HG03575 (cell line): Measurements from ENCODE around the gene VHLL.

Experiments used
- ATAC-seq: cut with Tn5 transposase; IDR thresholded peaks from one replicate; pipeline ENCODE4 v1.9.1; 2021; ENCODE audit not compliant: unreplicated experiment, insufficient number of reproducible peaks, low FRiP score; ENCODE audit errors: extremely low read depth

The VHLL gene

DNA sequence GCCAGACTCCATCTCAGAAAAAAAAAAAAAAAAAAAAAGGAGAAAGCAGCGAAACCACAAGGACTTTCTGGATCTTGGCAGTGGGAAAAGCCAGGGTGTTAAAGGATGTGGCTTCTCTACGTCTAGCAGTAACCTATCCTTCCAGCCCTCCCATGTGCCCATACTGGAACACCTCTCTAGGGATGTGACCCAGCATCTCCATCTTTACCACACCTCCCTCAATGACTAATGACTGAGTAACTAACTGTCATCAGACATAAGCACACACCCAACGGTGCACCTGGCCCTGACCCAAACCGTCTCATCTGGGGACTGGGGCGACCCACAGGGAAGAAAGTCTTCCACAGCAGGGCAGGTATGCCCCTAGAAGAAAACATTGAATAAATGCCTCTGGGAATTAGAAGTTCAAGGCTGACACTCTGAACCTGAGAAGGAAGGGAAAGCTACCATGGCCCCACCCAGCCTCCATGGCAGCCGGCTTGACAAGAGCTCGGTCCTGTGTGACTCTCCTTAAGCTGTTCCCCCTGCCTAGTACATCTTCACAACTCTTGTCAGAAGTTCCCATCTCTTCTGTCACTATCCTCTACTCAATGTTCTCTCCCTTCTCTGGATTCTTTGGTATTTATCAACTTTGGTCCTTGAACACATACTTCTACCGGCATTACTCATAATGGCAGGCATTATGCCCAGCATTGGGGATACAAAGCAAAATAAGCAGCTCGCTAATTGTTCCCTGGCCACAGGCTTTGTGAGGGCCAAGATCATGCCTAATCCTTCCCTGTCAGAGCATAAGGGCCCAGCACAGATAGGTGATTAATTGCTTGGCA lies 36.4 kb downstream of the VHLL start:
- ATAC-seq = no peak

DNA sequence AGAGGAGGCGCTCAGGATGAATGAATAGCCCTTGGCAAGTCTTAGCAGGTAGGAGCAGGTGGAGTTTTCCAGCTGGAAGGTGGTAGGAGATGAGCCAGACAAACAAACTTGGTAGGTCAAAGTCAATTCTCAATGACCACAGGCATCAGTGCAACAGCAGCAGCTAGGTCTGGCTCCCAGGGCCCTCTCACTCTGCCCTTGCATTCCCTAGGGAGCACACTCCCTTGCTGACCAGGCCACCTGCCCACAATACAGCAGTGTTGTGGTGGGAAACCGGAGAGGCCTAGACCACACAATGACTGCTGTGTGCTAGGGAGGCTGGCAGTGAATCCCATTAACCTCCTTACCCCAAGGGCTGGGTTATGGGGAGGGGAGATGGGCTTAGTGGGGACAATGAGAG lies 38.2 kb downstream of the VHLL start:
- no peak for ATAC-seq

GRCh38 chr1:156259805-156260204 lies 39.3 kb downstream of the VHLL start:
- ATAC-seq = no peak

DNA sequence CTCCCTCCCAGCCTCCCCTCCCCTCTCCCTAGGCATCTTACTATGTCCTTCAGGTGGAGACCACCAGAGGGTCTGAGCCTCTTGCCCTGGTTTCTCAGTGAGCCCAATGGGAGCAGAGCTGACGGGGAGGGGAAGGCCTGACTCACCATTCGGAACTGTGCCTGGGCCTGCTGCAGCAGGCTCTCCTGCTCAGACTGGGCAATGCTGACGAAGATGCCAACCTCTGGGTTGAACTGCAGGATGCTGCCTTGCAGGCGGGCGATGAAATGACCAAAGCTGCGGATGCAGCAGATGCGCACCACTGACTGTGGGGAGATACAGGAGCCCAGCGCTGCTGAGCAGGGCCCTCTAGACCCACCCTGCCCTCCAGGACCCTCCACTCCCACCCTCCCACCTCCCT lies 40.2 kb downstream of the VHLL start:
- no peak for ATAC-seq

GRCh38 chr1:156257711-156258110 lies 41.4 kb downstream of the VHLL start:
- no peak for ATAC-seq

DNA sequence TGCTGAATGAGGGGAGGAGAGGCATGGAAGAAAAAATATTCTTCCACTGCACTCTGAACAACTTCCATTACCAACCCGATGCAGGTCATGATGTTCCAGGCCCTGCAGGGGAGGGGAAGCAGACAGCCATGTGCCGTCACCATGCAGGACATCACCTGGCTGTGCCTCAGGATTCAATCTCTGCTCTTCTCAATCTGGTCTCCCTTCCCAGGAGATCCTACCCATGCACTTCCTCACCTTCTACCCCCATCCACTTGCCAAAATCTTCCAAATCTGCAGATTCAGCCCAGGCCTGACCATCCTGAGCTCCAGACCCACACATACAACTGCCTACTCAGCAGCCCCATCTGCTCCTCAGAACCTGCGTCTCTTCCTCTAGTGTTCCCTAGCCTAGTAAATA lies 45.5 kb downstream of the VHLL start:
- no peak for ATAC-seq

- no peak for ATAC-seq
These were observed 47.6 kb downstream of the VHLL start for GRCh38 chr1:156251527-156251926.

DNA sequence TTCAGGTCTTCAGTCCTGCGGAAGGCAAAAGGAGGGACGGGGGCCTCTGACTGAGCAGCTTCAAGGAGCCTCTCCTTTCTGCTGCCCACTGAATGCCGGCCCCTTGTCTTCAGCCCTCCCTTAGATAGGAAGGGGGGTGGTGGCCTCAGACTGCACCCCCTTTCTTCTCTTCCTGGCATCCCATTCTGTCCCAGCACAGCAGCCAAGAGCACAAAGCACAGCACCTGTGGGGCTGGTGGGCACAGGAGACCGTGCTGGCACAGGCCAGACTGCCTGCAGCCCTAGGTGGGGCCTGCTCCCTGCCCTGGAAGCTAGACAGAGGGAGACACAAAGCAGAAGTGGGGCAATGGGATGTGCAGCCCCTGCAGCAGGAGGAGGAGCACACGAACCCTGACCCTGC lies 49.5 kb downstream of the VHLL start:
- no peak for ATAC-seq
